ENCODE results near the gene IFT20. TPM values are rescaled to one million over a fixed set of nuclear protein-coding genes. Genes with fewer than 3 reads are reported as not detected.

IFT20 gene
- total RNA-seq, 6 experiments from 2014 or later, result 47.9 to 63.0 (median 50.9) TPM

GRCh38 chr17:28367641-28368305 is 32.5 kb upstream of the IFT20 start:
- TF ChIP-seq CTCF (IDR thresholded peaks at IDR 0.05), result no peak
- H3K27ac Mint-ChIP-seq, result no peak overlapping the region

GRCh38 chr17:28366605-28367004 is 31.3 kb upstream of the IFT20 start:
- DNase-seq, result no peak

More at GRCh38 chr17:28367641-28368305, 32.5 kb upstream of the IFT20 start:
- no peak for DNase-seq
- H3K27me3 Mint-ChIP-seq (ENCODE audit: insufficient read depth), result no peaks in the 10 kb centered on the region; the same call in 1 of the 2 replicates
- no peaks in the 10 kb centered on the region for H3K9me3 Mint-ChIP-seq
- no peak overlapping the region for H3K4me3 Mint-ChIP-seq
- H3K4me1 Mint-ChIP-seq (ENCODE audit: low read depth), result peaks cover 20% of the 10 kb centered on the region
- no peaks in the 10 kb centered on the region for H3K36me3 Mint-ChIP-seq (ENCODE audit: low read depth)

GRCh38 chr17:28365487-28365886 is 30.2 kb upstream of the IFT20 start:
- Mint-ChIP-seq H3K4me1 (ENCODE audit: low read depth) (peaks cover 9% of the 10 kb centered on the region), H3K9me3 (no peaks in the 10 kb centered on the region), H3K4me3 (no peak overlapping the region), H3K27me3 (ENCODE audit: insufficient read depth) (no peaks in the 10 kb centered on the region; the same call in 1 of the 2 replicates), H3K27ac (no peak overlapping the region), H3K36me3 (ENCODE audit: low read depth) (peaks cover 10% of the 10 kb centered on the region; the same call in 1 of the 2 replicates)
- DNase-seq, result no peak
- no peak for TF ChIP-seq CTCF (IDR thresholded peaks at IDR 0.05)

More at GRCh38 chr17:28366605-28367004, 31.3 kb upstream of the IFT20 start:
- Mint-ChIP-seq H3K27me3 (ENCODE audit: insufficient read depth) (no peaks in the 10 kb centered on the region; the same call in 1 of the 2 replicates), H3K9me3 (no peaks in the 10 kb centered on the region), H3K4me3 (no peak overlapping the region), H3K27ac (no peak overlapping the region), H3K4me1 (ENCODE audit: low read depth) (peaks cover 17% of the 10 kb centered on the region), H3K36me3 (ENCODE audit: low read depth) (no peaks in the 10 kb centered on the region)
- TF ChIP-seq CTCF (IDR thresholded peaks at IDR 0.05), result peak; percentile 44; the same call in 1 of the 2 replicates

- TF ChIP-seq CTCF (IDR thresholded peaks at IDR 0.05), result no peak
- Mint-ChIP-seq H3K9me3 (no peaks in the 10 kb centered on the region), H3K27me3 (ENCODE audit: insufficient read depth) (no peaks in the 10 kb centered on the region; the same call in 1 of the 2 replicates), H3K27ac (no peak within 1 kb of the TSS; the same call in 1 of the 2 replicates), H3K4me1 (ENCODE audit: low read depth) (peaks cover 2% of the 10 kb centered on the region), H3K4me3 (no peak within 1 kb of the TSS), H3K36me3 (ENCODE audit: low read depth) (peaks cover 12% of the 10 kb centered on the region; the same call in 1 of the 2 replicates)
- no peak for DNase-seq
Observed at GRCh38 chr17:28364665-28365363, 29.5 kb upstream of the IFT20 start, which contains the start of gene SEBOX. Gene SEBOX, minus strand, starts transcription at chr17:28365199. Its CDS starts 48 bp downstream, at chr17:28365151.

- no peaks in the 10 kb centered on the region for H3K4me1 Mint-ChIP-seq (ENCODE audit: low read depth)
Observed at GRCh38 chr17:28363776-28364650, 28.7 kb upstream of the IFT20 start.

More at GRCh38 chr17:28363776-28364650, 28.7 kb upstream of the IFT20 start:
- Mint-ChIP-seq H3K27me3 (ENCODE audit: insufficient read depth) (no peaks in the 10 kb centered on the region; the same call in 1 of the 2 replicates), H3K27ac (no peak overlapping the region), H3K9me3 (no peaks in the 10 kb centered on the region), H3K36me3 (ENCODE audit: low read depth) (peaks cover 12% of the 10 kb centered on the region; the same call in 1 of the 2 replicates), H3K4me3 (no peak overlapping the region)
- no peak for TF ChIP-seq CTCF (IDR thresholded peaks at IDR 0.05)
- DNase-seq, result no peak
